ENCODE measurements around the gene LMOD2. TPM values are rescaled to one million over a fixed set of nuclear protein-coding genes. Genes with fewer than 3 reads are reported as not detected.
A peak's percentile ranks its signal among the peaks of the same experiment; 100 is the strongest.

LMOD2 gene
- not detected for total RNA-seq

GRCh38 chr7:123655614-123656013 lies at the start of gene LMOD2:
LMOD2 (plus strand) TSS chr7:123655866; CDS start chr7:123655964, 98 bp downstream.
- Mint-ChIP-seq H3K9me3 (no peaks in the 10 kb centered on the region), H3K4me3 (no peak within 1 kb of the TSS), H3K27me3 (peaks cover 14 to 25% of the 10 kb centered on the region in 2 donors), H3K36me3 (no peaks in the 10 kb centered on the region), H3K4me1 (ENCODE audit: low read depth in 2 of 2) (no peaks in the 10 kb centered on the region), H3K27ac (no peak within 1 kb of the TSS)
- no peak for ATAC-seq
- no peak for DNase-seq (ENCODE audit: low spot score)

- DNase-seq (ENCODE audit: low spot score) (no peak), ATAC-seq (no peak)
- Mint-ChIP-seq H3K36me3 (no peaks in the 10 kb centered on the region), H3K9me3 (no peaks in the 10 kb centered on the region), H3K27ac (no peak overlapping the region), H3K27me3 (peaks cover 18 to 21% of the 10 kb centered on the region in 2 donors), H3K4me1 (ENCODE audit: low read depth in 2 of 2) (no peaks in the 10 kb centered on the region), H3K4me3 (no peak overlapping the region)
Measured at GRCh38 chr7:123607423-123607975, 48.2 kb upstream of the LMOD2 start.

- DNase-seq (ENCODE audit: low spot score) (no peak), ATAC-seq (no peak)
- Mint-ChIP-seq H3K27me3 (peaks cover 10 to 15% of the 10 kb centered on the region in 2 donors), H3K27ac (no peak overlapping the region), H3K36me3 (no peaks in the 10 kb centered on the region), H3K4me1 (ENCODE audit: low read depth in 2 of 2) (no peaks in the 10 kb centered on the region), H3K4me3 (no peak overlapping the region), H3K9me3 (no peaks in the 10 kb centered on the region)
Measured at GRCh38 chr7:123608991-123609882, 46.4 kb upstream of the LMOD2 start.

GRCh38 chr7:123609883-123610239 lies 45.8 kb upstream of the LMOD2 start:
- ATAC-seq (no peak), DNase-seq (ENCODE audit: low spot score) (no peak)
- no peak overlapping the region for H3K4me3 Mint-ChIP-seq
- peaks cover 10 to 16% of the 10 kb centered on the region in 2 donors for H3K27me3 Mint-ChIP-seq
- H3K9me3 Mint-ChIP-seq: no peaks in the 10 kb centered on the region
- H3K36me3 Mint-ChIP-seq: no peaks in the 10 kb centered on the region
- H3K27ac Mint-ChIP-seq: no peak overlapping the region
- no peaks in the 10 kb centered on the region for H3K4me1 Mint-ChIP-seq (ENCODE audit: low read depth in 2 of 2)

GRCh38 chr7:123612024-123612423 lies 43.6 kb upstream of the LMOD2 start:
- H3K36me3 Mint-ChIP-seq: no peaks in the 10 kb centered on the region
- peaks cover 10% of the 10 kb centered on the region in 2 donors for H3K27me3 Mint-ChIP-seq
- ATAC-seq (no peak), DNase-seq (ENCODE audit: low spot score) (no peak)
- H3K4me1 Mint-ChIP-seq (ENCODE audit: low read depth in 2 of 2): no peaks in the 10 kb centered on the region
- H3K27ac Mint-ChIP-seq: no peak overlapping the region
- H3K9me3 Mint-ChIP-seq: no peaks in the 10 kb centered on the region
- H3K4me3 Mint-ChIP-seq: no peak overlapping the region

- Mint-ChIP-seq H3K4me3 (no peak overlapping the region), H3K27ac (no peak overlapping the region)
- no peak for ATAC-seq
Measured at GRCh38 chr7:123615344-123615743, 40.3 kb upstream of the LMOD2 start.

GRCh38 chr7:123616223-123616622 lies 39.4 kb upstream of the LMOD2 start:
- Mint-ChIP-seq H3K4me3 (no peak overlapping the region), H3K4me1 (ENCODE audit: low read depth in 2 of 2) (no peaks in the 10 kb centered on the region), H3K27me3 (peaks cover 13 to 17% of the 10 kb centered on the region in 2 donors), H3K9me3 (no peaks in the 10 kb centered on the region), H3K27ac (no peak overlapping the region), H3K36me3 (no peaks in the 10 kb centered on the region)
- DNase-seq (ENCODE audit: low spot score): no peak
- no peak for ATAC-seq

More at GRCh38 chr7:123615344-123615743, 40.3 kb upstream of the LMOD2 start:
- no peak for DNase-seq (ENCODE audit: low spot score)
- no peaks in the 10 kb centered on the region for H3K9me3 Mint-ChIP-seq
- H3K27me3 Mint-ChIP-seq: peaks cover 13 to 17% of the 10 kb centered on the region in 2 donors
- H3K4me1 Mint-ChIP-seq (ENCODE audit: low read depth in 2 of 2): no peaks in the 10 kb centered on the region
- no peaks in the 10 kb centered on the region for H3K36me3 Mint-ChIP-seq

- Mint-ChIP-seq H3K27me3 (peaks cover 14 to 25% of the 10 kb centered on the region in 2 donors), H3K4me3 (no peak overlapping the region)
Measured at GRCh38 chr7:123621707-123622106, 34.0 kb upstream of the LMOD2 start.

GRCh38 chr7:123622660-123623386 lies 32.8 kb upstream of the LMOD2 start:
- peaks cover 12 to 20% of the 10 kb centered on the region in 2 donors for H3K27me3 Mint-ChIP-seq
- H3K4me1 Mint-ChIP-seq (ENCODE audit: low read depth in 2 of 2): peaks cover 0 to 6% of the 10 kb centered on the region in 2 donors
- DNase-seq (ENCODE audit: low spot score): no peak
- no peaks in the 10 kb centered on the region for H3K9me3 Mint-ChIP-seq
- H3K4me3 Mint-ChIP-seq: no peak overlapping the region
- H3K27ac Mint-ChIP-seq: no peak overlapping the region
- no peak for ATAC-seq
- no peaks in the 10 kb centered on the region for H3K36me3 Mint-ChIP-seq

More at GRCh38 chr7:123621707-123622106, 34.0 kb upstream of the LMOD2 start:
- no peak overlapping the region for H3K27ac Mint-ChIP-seq
- no peaks in the 10 kb centered on the region for H3K9me3 Mint-ChIP-seq
- H3K36me3 Mint-ChIP-seq: no peaks in the 10 kb centered on the region
- ATAC-seq (no peak), DNase-seq (ENCODE audit: low spot score) (no peak)
- H3K4me1 Mint-ChIP-seq (ENCODE audit: low read depth in 2 of 2): peaks cover 0 to 6% of the 10 kb centered on the region in 2 donors

GRCh38 chr7:123624527-123625183 lies 31.0 kb upstream of the LMOD2 start:
- Mint-ChIP-seq H3K36me3 (no peaks in the 10 kb centered on the region), H3K4me3 (no peak overlapping the region), H3K27me3 (peaks cover 9 to 21% of the 10 kb centered on the region in 2 donors), H3K4me1 (ENCODE audit: low read depth in 2 of 2) (peaks cover 0 to 6% of the 10 kb centered on the region in 2 donors), H3K9me3 (no peaks in the 10 kb centered on the region), H3K27ac (no peak overlapping the region)
- peak; percentile 67 for DNase-seq (ENCODE audit: low spot score)
- peak; percentile 62 for ATAC-seq

- no peak for DNase-seq (ENCODE audit: low spot score)
- Mint-ChIP-seq H3K4me1 (ENCODE audit: low read depth in 2 of 2) (peaks cover 0 to 6% of the 10 kb centered on the region in 2 donors), H3K27ac (no peak overlapping the region), H3K27me3 (peaks cover 9 to 21% of the 10 kb centered on the region in 2 donors), H3K4me3 (no peak overlapping the region), H3K9me3 (no peaks in the 10 kb centered on the region), H3K36me3 (no peaks in the 10 kb centered on the region)
- ATAC-seq: no peak
Measured at GRCh38 chr7:123625254-123625653, 30.4 kb upstream of the LMOD2 start.

- ATAC-seq: no peak
- H3K27me3 Mint-ChIP-seq: peaks cover 9 to 31% of the 10 kb centered on the region in 2 donors
- H3K27ac Mint-ChIP-seq: no peak overlapping the region
- DNase-seq (ENCODE audit: low spot score): no peak
- H3K4me1 Mint-ChIP-seq (ENCODE audit: low read depth in 2 of 2): peaks cover 0 to 6% of the 10 kb centered on the region in 2 donors
- H3K9me3 Mint-ChIP-seq: no peaks in the 10 kb centered on the region
- H3K4me3 Mint-ChIP-seq: no peak overlapping the region
- no peaks in the 10 kb centered on the region for H3K36me3 Mint-ChIP-seq
Measured at GRCh38 chr7:123627851-123628250, 27.8 kb upstream of the LMOD2 start.

- Mint-ChIP-seq H3K4me3 (no peak overlapping the region), H3K27me3 (peaks cover 9 to 31% of the 10 kb centered on the region in 2 donors), H3K9me3 (no peaks in the 10 kb centered on the region), H3K27ac (no peak overlapping the region), H3K4me1 (ENCODE audit: low read depth in 2 of 2) (peaks cover 0 to 6% of the 10 kb centered on the region in 2 donors), H3K36me3 (no peaks in the 10 kb centered on the region)
- ATAC-seq: no peak
- no peak for DNase-seq (ENCODE audit: low spot score)
Measured at GRCh38 chr7:123628829-123629228, 26.8 kb upstream of the LMOD2 start.
